Activated CD8-positive, alpha-beta memory T cell treated with anti-CD3 and anti-CD28 coated beads for 48 hours (primary cell): Measurements from ENCODE around the gene GALNT9.
"Not testable (repeated sequence)": the region's sequence is repeated elsewhere in the genome, so short reads cannot be mapped to it uniquely, and the experiment has no call there.

ENCODE experiments used
- DNase-seq, 3 experiments: peaks; one replicate each; pipeline ENCODE4 v3.0.0-alpha.2; 2020; ENCODE audit warnings: low read depth in 2 of 3, low spot score in 2 of 3

The GALNT9 gene

GRCh38 chr12:132295561-132295960 is 33.8 kb downstream of the GALNT9 start:
- not testable (repeated sequence) for DNase-seq

DNA sequence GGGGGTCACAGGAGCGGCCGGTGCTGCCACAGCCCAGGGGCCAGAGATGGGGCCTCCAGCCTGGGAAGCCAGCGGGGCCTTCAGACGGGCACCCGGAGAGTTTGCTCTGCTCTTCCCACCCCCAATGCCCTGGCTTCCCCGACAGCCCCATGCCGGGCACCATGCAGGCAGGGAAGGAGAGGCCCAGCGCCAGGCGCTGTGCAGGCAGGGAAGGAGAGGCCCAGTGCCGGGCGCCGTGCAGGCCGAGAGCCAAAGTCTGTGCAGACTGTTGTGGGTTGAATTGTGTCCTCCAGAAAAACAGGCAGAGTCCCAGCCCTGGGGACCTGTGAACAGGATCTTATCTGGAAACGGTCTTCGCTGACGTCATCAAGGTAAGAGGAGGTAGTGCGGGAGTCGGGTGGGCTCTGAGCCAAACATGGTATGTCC is 34.3 kb downstream of the GALNT9 start:
- no peak for DNase-seq

DNA sequence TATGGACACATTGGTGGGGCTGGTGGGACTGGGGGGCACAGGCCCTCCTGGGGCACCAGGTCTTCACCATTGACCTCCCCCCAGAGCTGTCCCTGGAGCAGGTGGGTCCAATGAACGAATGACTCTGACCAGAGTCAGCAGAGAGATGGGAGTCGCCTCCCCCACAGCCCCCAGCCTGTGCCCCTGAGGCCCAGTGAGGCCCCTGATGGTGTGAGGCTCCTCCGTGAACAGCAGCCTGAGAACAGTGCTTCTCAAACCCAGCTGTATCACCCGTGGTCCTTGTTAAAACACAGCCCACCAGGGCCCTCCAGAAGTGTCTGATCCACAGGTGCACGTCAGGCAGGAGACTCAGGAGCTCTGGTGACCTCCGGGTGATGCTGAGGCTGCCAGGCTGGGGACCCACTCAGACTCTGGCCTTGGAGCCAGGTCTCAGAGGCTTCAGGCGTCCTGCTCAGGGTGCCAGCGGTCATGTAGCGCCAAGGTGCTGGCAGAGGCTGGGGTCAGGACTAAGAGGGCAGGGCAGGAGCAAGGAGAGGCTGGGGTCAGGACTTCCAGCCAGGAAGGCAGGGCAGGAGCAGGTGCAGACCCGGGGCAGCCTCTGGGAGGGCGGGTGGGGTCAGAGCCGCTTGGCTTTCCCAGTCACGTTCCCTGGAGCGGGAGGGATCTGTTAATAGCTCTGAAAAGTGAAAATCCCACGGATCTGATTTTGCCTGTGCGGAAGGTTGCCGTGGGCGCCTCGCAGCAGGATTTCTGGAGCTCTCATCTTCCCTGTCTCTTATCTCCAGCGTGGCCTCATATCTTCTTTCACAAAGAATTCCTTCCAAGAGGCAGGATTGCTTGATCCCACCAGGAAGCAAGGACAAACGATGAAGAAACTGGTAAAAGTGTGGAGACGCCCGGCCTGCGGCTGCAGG is 35.0 kb downstream of the GALNT9 start:
- no peak for DNase-seq

DNA sequence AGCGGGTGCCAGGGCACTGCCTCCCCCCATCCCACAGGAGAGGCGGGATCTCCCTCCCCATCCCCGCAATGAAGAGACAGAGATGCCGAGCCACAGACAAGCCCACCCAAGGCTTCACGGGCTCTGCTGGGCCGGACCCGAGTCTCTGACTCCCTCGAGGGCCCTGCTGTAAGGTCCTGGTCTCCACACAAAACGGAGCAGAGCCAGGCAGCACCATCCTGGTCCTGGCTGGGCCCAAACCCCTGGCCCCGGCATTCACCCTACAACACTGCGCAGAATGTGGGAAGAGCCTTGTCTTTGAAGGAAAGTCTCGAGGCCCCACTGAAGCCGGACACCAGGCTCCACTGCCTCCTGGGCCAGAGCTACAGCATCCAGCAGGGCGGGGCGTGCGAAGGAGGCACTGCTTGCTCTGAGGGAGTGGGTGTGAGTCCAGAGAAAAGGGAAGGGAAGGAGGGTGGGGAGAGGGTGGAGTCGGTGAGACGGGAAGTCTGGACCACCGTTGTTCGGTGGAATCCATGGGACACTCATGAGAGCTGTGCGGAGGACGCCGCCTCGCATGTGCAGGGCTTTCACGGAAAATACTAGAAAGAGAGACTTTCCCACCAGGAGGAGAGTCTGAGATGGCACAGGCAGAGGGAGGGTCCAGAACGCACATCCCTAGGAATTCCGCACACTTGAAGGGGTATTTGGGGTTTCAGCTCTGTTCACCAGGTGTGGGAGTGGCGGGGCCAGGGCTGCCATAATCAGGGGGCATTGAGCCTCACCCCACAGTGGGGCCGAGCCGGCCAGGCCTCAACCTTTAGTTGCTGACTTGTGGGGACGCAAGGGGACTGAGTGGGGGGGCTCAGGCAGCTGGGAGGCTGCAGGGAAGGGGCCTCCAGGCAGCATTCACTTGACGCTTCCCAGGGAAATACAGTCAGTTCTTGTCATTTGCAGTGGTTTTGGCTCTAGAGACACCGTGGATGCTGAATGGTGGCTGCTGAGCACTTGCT is 36.8 kb downstream of the GALNT9 start:
- DNase-seq, result no peak

DNA sequence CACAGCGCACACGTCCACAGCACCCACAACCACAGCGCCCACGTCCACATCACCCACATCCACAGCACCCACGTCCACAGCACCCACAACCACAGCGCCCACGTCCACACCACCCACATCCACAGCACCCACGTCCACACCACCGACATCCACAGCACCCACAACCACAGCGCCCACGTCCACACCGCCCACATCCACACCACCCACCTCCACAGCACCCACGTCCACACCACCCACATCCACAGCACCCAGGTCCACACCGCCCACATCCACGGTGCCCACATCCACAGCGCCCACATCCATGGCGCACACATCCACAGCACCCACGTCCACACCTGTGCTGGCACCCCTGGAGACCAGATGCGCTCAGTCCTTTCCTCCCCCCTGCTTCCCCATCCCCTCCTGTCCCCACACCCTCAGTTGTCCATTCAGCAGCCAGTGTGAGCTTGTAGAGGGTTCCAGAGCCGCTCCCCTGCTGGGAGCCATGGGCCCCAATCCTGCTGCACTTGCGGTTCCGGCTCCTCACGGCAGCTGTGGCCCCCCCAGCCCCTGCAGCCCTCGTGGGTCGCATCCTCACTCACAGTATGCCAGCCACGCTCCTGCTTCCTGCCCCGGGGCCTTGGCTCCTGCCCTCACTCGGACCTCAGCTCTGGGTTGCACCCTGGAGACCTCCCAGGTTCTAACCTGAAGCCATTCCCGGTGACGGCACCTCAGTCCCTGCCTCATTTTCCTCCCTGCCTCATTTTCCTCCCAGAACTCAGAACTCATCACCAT is 37.8 kb downstream of the GALNT9 start:
- DNase-seq, result no peak

DNA sequence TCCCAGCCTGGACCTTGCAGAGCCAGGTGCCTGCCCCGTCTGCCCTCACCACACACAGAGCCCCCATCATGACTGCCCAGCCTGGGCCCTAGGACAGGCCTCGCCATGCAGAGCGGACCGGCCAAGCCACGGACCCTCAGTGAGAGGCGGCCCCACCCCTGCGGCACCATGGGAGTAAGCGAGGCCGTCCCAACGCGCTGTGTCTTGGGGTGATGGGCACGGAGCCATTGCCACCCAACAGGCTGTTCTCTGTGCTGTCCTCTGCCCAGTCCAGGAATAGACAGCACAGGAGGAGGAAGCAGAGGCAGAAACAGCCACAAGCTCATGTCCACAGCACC is 39.2 kb downstream of the GALNT9 start:
- no peak for DNase-seq

GRCh38 chr12:132289356-132290202 is 39.8 kb downstream of the GALNT9 start:
- DNase-seq, result no peak

- DNase-seq, result no peak
Observed at GRCh38 chr12:132288516-132289215, 40.7 kb downstream of the GALNT9 start.

- DNase-seq, result no peak
Observed at GRCh38 chr12:132287391-132288238, 41.8 kb downstream of the GALNT9 start.

DNA sequence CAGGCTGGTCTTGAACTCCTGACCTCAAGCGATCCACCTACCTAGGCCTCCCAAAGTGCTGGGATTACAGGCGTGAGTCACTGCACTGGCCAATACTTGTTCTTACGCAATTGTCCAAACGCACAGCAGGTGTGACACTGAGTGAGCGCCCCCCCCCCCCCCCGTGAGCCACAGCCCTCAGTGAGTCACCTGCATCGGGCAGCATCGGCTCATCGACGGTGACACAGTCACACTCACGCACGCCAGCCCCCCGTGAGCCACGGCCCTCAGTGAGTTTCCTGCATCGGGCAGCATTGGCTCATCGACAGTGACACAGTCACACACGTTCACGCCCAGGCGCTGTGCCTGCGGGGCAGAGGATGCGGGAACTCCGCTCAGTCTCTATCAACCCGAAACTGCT is 42.5 kb downstream of the GALNT9 start:
- no peak for DNase-seq

- DNase-seq, result no peak
Observed at GRCh38 chr12:132285991-132286681, 43.3 kb downstream of the GALNT9 start.

GRCh38 chr12:132284827-132285741 is 44.3 kb downstream of the GALNT9 start:
- DNase-seq, result no peak

- no peak for DNase-seq
Observed at GRCh38 chr12:132284071-132284826, 45.1 kb downstream of the GALNT9 start.

DNA sequence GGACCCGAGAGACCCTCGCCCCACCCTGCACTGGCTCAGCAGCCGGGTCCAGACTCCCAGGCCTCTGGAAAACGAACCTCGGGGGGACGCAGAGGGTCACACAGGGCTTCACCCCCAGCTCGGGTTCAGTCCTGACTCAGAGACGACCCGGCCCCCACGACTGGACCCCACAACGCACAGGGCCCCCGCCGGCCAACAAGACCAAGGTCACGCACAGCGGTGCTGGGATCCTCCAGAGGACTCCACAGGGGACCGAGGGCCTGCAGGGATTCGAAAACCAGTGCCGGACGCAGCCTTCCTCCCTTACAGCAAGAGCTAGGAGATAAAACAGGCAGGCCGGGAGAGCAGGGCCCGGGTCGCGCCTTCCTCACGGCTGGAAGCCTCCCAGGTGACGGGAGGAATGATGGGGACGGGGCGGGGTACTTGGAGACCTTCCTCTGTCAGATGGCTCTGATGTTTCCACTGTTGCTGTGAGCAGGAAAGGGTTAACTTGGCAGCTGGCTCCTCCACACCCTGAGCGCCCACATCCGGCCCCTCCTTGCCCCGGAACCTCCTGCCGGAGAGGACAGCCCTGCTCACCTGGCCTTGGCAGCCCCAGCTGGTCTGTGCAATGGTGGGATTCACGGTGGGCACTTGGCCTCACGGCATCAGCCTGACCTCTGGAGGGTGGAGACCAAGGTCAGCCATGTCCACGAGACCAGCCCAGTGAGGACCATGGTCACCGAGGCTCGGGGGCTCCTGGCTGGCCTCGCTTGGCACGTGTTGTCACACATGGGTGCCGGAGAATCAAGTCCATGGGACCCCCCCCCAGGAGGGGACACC is 46.2 kb downstream of the GALNT9 start:
- no peak for DNase-seq
